K562 (cell line): ENCODE measurements around the gene LRFN4. TPM values are rescaled to one million over a fixed set of nuclear protein-coding genes. Genes with fewer than 3 reads are reported as not detected.

Experiments used
- ASH1L ChIP-seq: fragments of 450-650 bp; IDR thresholded peaks from 2 replicates; pipeline ENCODE4 v1.6.1; 2018; ENCODE audit warnings: borderline replicate concordance, mild to moderate bottlenecking, low read depth; ENCODE audit not compliant: partially characterized antibody
- CCNT2 ChIP-seq: IDR thresholded peaks from 2 replicates; pipeline ENCODE4 v1.6.1; 2011; ENCODE audit warnings: borderline replicate concordance, low read depth, mild to moderate bottlenecking, moderate library complexity, mixed read lengths, low read length; ENCODE audit not compliant: insufficient read length; ENCODE audit errors: extremely low read depth
- ELF1 ChIP-seq: fragments of 200-800 bp; sonication (Bioruptor generic); IDR thresholded peaks from 2 replicates; pipeline ENCODE4 v1.6.1; 2016; ENCODE audit warnings: missing genetic modification characterization, missing compliant biosample characterization
- ERF ChIP-seq: fragments of 450-650 bp; formaldehyde crosslinking; IDR thresholded peaks from 2 replicates; pipeline ENCODE4 v1.4.0; 2020; ENCODE audit warnings: mild to moderate bottlenecking, mixed read lengths
- MEF2A ChIP-seq: IDR thresholded peaks from 2 replicates; pipeline ENCODE4 v1.6.1; 2011; ENCODE audit warnings: low read depth, mild to moderate bottlenecking, low read length, moderate library complexity; ENCODE audit not compliant: control insufficient read depth
- NRF1 ChIP-seq, 2 experiments: fragments of 450-650 bp; IDR thresholded peaks in 1 of 2; conservative IDR thresholded peaks in 1 of 2; 2 replicates each; pipeline ENCODE4 v1.6.1; 2014; ENCODE audit warnings: mild to moderate bottlenecking in 2 of 2
- PHF8 ChIP-seq: fragments of 200-600 bp; sonication (generic); IDR thresholded peaks from 2 replicates; pipeline ENCODE4 v1.6.1; 2012; ENCODE audit warnings: mixed run types, mild to moderate bottlenecking, inconsistent platforms, low read length, moderate library complexity, borderline replicate concordance
- TEAD2 ChIP-seq: fragments of 450-650 bp; IDR thresholded peaks from 2 replicates; pipeline ENCODE4 v1.6.1; 2016; ENCODE audit warnings: missing genetic modification characterization, control low read depth, missing compliant biosample characterization
- ZC3H4 ChIP-seq: sonication (generic); formaldehyde crosslinking; IDR thresholded peaks from 2 replicates; pipeline ENCODE4 v1.9.0; 2021; ENCODE audit warnings: missing genetic modification reagents, borderline replicate concordance
- ZNF583 ChIP-seq: fragments of 250-450 bp; sonication (Bioruptor Pico); IDR thresholded peaks from 2 replicates; pipeline ENCODE4 v1.4.0; 2020
- ZNF584 ChIP-seq: fragments of 200-800 bp; sonication (Bioruptor generic); IDR thresholded peaks from 2 replicates; pipeline ENCODE4 v1.6.1; 2016; ENCODE audit warnings: low read depth, mild to moderate bottlenecking, missing genetic modification characterization, missing compliant biosample characterization
- ZNF695 ChIP-seq: fragments of 450-650 bp; formaldehyde crosslinking; IDR thresholded peaks from 2 replicates; pipeline ENCODE4 v1.4.0; 2020; ENCODE audit warnings: mild to moderate bottlenecking, moderate library complexity
- ZSCAN32 ChIP-seq: fragments of 450-650 bp; formaldehyde crosslinking; IDR thresholded peaks from 2 replicates; pipeline ENCODE4 v1.4.0; 2020; ENCODE audit warnings: mild to moderate bottlenecking, moderate library complexity
- polyA plus RNA-seq, 8 experiments: library from polyadenylated mRNA; depleted of rRNA in 4 of 8; stranded (reverse) in 5 of 8; unstranded in 3 of 8; fragments of >200 nt; fragmentation: Nextera tagmentation in 2 of 8; fragmentation: Illumina TruSeq in 1 of 8; extraction: Ambion mirVana in 2 of 8; extraction: Trizol in 1 of 8; gene quantifications; 2 replicates each; pipeline versions ENCODE4 v1.2.1 to v1.2.3, GENCODE V29; 2011 to 2014; ENCODE audit warnings: inconsistent platforms in 1 of 8, missing spikeins in 1 of 8
- total RNA-seq, 7 experiments: library from RNA; depleted of rRNA in 6 of 7; stranded (reverse); fragments of >200 nt in 6 of 7; fragmentation: Illumina TruSeq in 2 of 7; extraction: Trizol in 2 of 7; gene quantifications; 2 replicates each; pipeline versions ENCODE4 v1.2.1 to v1.2.3, GENCODE V29; 2011 to 2021; ENCODE audit warnings: low replicate concordance in 1 of 7
- TF ChIP-seq, protein P1 (sequence below): fragments of 200-800 bp; sonication (Bioruptor generic); IDR thresholded peaks from 2 replicates; pipeline ENCODE4 v1.6.1; 2017; ENCODE audit warnings: missing genetic modification characterization, missing compliant biosample characterization
- TF ChIP-seq, protein P2 (sequence below): fragments of 250-450 bp; sonication (Bioruptor Pico); IDR thresholded peaks from 2 replicates; pipeline ENCODE4 v1.4.0; 2020; ENCODE audit warnings: mild to moderate bottlenecking
- TF ChIP-seq, protein P3 (sequence below): fragments of 250-450 bp; sonication (Bioruptor Pico); IDR thresholded peaks from 2 replicates; pipeline ENCODE4 v1.4.0; 2020; ENCODE audit warnings: mild to moderate bottlenecking, moderate library complexity
- TF ChIP-seq, protein P4 (sequence below), 2 experiments: fragments of 450-650 bp in 1 of 2; IDR thresholded peaks; 2 replicates each; pipeline ENCODE4 v1.6.1; 2011 to 2017; ENCODE audit warnings: low read depth in 2 of 2, antibody characterized with exemption in 1 of 2, borderline replicate concordance in 1 of 2, low read length in 1 of 2, mild to moderate bottlenecking in 1 of 2, mixed read lengths in 1 of 2; ENCODE audit not compliant: control insufficient read depth in 1 of 2

The LRFN4 gene
- total and polyA plus RNA-seq, 9 of the 15 experiments (the other 6 are each of a cell fraction or from before 2014, with no cell fraction given): 0.10 to 60.1 (median 6.7) TPM

DNA sequence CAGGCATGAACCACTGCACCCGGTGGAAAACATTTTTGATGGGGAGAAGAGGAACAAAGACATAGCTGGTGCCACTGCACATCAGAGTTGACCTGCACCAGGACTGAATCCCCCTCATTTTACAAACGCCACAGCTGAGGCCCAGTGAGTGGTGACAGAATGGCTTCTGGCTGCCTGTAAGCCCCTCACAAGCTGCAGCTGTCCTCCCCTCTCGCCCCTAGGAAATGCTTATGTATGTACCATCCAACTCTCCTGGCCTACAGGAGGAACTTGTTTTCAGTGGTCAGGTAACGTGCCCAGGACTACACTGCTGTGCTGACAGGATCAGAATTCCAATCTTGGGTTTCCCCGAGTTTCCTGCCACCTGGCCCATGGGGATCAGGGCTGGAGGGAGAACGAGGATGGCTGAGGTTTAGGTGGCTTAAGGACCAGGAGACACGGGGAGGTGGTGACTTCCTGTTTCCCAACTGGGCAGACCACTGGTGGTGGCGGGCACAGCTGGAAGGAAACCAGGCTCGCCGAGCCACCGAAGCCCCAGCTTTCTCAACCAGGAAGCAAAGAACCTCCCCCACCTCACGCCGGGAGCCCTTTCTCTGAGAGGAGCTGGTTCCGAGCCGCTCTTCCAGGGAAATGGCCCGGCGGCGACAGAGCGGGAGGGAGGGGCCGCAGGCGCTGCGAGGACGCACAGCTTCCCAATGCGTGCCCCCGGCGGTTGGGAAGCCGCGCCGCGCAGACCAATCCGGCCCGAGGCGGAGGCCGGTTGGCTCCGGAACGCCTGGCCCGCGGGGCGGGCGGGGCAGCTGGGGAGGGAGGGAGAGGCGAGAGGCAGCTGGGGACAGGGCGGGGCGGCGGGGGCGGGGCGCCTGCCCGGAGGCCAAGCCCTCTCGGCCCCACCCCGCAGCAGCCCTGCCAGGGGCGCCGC lies 1.0 kb upstream of the LRFN4 start (continued):
- TF ChIP-seq, protein P1, sequence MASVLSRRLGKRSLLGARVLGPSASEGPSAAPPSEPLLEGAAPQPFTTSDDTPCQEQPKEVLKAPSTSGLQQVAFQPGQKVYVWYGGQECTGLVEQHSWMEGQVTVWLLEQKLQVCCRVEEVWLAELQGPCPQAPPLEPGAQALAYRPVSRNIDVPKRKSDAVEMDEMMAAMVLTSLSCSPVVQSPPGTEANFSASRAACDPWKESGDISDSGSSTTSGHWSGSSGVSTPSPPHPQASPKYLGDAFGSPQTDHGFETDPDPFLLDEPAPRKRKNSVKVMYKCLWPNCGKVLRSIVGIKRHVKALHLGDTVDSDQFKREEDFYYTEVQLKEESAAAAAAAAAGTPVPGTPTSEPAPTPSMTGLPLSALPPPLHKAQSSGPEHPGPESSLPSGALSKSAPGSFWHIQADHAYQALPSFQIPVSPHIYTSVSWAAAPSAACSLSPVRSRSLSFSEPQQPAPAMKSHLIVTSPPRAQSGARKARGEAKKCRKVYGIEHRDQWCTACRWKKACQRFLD (CRISPR knock-in tag): 0 out of 2 replicates have a peak, but pooled peaks have one; percentile 68
- TF ChIP-seq, protein P2, sequence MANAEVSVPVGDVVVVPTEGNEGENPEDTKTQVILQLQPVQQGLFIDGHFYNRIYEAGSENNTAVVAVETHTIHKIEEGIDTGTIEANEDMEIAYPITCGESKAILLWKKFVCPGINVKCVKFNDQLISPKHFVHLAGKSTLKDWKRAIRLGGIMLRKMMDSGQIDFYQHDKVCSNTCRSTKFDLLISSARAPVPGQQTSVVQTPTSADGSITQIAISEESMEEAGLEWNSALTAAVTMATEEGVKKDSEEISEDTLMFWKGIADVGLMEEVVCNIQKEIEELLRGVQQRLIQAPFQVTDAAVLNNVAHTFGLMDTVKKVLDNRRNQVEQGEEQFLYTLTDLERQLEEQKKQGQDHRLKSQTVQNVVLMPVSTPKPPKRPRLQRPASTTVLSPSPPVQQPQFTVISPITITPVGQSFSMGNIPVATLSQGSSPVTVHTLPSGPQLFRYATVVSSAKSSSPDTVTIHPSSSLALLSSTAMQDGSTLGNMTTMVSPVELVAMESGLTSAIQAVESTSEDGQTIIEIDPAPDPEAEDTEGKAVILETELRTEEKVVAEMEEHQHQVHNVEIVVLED (CRISPR knock-in tag): peak; percentile 90
- TF ChIP-seq NRF1 (conservative IDR thresholded peaks at IDR 0.05 in 1 of 2, IDR thresholded peaks at IDR 0.05 in 1 of 2) (peak; percentile 87 to 89), ZNF583 (0 out of 2 replicates have a peak, but pooled peaks have one; percentile 70), CCNT2 (peak; percentile 93), ZNF695 (CRISPR knock-in tag) (0 out of 2 replicates have a peak, but pooled peaks have one; percentile 65), ZNF584 (CRISPR knock-in tag) (0 out of 2 replicates have a peak, but pooled peaks have one; percentile 18), ERF (CRISPR knock-in tag) (0 out of 2 replicates have a peak, but pooled peaks have one; percentile 58), PHF8 (peak; percentile 90), ELF1 (peak; percentile 78), MEF2A (peak; percentile 20; the same call in 1 of the 2 replicates), ASH1L (no peak), ZSCAN32 (peak; percentile 58; the same call in 1 of the 2 replicates), ZC3H4 (peak; percentile 86), TEAD2 (tag) (no peak)
- TF ChIP-seq, protein P3, sequence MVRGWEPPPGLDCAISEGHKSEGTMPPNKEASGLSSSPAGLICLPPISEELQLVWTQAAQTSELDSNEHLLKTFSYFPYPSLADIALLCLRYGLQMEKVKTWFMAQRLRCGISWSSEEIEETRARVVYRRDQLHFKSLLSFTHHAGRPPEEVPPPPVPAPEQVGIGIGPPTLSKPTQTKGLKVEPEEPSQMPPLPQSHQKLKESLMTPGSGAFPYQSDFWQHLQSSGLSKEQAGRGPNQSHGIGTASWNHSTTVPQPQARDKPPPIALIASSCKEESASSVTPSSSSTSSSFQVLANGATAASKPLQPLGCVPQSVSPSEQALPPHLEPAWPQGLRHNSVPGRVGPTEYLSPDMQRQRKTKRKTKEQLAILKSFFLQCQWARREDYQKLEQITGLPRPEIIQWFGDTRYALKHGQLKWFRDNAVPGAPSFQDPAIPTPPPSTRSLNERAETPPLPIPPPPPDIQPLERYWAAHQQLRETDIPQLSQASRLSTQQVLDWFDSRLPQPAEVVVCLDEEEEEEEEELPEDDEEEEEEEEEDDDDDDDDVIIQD (CRISPR knock-in tag): 0 out of 2 replicates have a peak, but pooled peaks have one; percentile 43
- TF ChIP-seq, protein P4, sequence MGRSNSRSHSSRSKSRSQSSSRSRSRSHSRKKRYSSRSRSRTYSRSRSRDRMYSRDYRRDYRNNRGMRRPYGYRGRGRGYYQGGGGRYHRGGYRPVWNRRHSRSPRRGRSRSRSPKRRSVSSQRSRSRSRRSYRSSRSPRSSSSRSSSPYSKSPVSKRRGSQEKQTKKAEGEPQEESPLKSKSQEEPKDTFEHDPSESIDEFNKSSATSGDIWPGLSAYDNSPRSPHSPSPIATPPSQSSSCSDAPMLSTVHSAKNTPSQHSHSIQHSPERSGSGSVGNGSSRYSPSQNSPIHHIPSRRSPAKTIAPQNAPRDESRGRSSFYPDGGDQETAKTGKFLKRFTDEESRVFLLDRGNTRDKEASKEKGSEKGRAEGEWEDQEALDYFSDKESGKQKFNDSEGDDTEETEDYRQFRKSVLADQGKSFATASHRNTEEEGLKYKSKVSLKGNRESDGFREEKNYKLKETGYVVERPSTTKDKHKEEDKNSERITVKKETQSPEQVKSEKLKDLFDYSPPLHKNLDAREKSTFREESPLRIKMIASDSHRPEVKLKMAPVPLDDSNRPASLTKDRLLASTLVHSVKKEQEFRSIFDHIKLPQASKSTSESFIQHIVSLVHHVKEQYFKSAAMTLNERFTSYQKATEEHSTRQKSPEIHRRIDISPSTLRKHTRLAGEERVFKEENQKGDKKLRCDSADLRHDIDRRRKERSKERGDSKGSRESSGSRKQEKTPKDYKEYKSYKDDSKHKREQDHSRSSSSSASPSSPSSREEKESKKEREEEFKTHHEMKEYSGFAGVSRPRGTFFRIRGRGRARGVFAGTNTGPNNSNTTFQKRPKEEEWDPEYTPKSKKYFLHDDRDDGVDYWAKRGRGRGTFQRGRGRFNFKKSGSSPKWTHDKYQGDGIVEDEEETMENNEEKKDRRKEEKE (IDR thresholded peaks at IDR 0.05; ENCODE audit: borderline replicate concordance in 1 of 2, control insufficient read depth in 1 of 2, low read depth in 2 of 2, low read length in 1 of 2): 0 out of 4 replicates have a peak, but pooled peaks of 1 of the 2 experiments have one; percentile 17
